IMR-90 (cell line): ENCODE data around the gene IP6K1. TPM values are rescaled to one million over a fixed set of nuclear protein-coding genes. Genes with fewer than 3 reads are reported as not detected.

Experiments
- ATAC-seq: fragments of 200-7000 bp; cut with Tn5 transposase; 2 replicates; pipeline ENCODE4 v1.9.1; 2020; ENCODE audit warnings: low read depth, mild to moderate bottlenecking, moderate library complexity
- BruUV-seq: library from RNA; stranded (reverse); fragments of 400-500 nt; replicated peaks from 2 replicates; lab custom pipeline; 2021; lab: Mats Ljungman, UMichigan
- CTCF ChIA-PET: fragments of 300-600 bp; formaldehyde crosslinking; extraction: SDS; loops from one replicate; lab custom pipeline; 2021; ENCODE audit warnings: antibody characterized with exemption; lab: Yijun Ruan, JAX
- POLR2A ChIA-PET: fragments of 300-600 bp; sonication (Branson Sonifier 250); formaldehyde crosslinking; loops from one replicate; lab custom pipeline; 2022; ENCODE audit warnings: antibody characterized with exemption; ENCODE audit not compliant: unreplicated experiment; lab: Charles Lee
- DNase-seq: peaks from one replicate; pipeline ENCODE4 v3.0.0; 2013
- H2AFZ ChIP-seq: replicated peaks from 2 replicates; pipeline ENCODE3; 2013; ENCODE audit warnings: low read length, mild to moderate bottlenecking; ENCODE audit not compliant: poor library complexity
- H2AK5ac ChIP-seq: 2 replicates; pipeline ENCODE4 v1.6.1; 2013; ENCODE audit warnings: low read depth, low read length, inconsistent platforms
- H2AK9ac ChIP-seq: replicated peaks from 2 replicates; pipeline ENCODE3; 2013; ENCODE audit warnings: mild to moderate bottlenecking, low read depth, low read length, moderate library complexity; ENCODE audit not compliant: poor library complexity
- H2BK120ac ChIP-seq: 2 replicates; pipeline ENCODE4 v1.6.1; 2013; ENCODE audit warnings: low read depth, low read length, inconsistent platforms
- H2BK15ac ChIP-seq: 3 replicates; pipeline ENCODE4 v1.6.1; 2013; ENCODE audit warnings: low read depth, low read length, inconsistent platforms
- H2BK20ac ChIP-seq: 2 replicates; pipeline ENCODE4 v1.6.1; 2013; ENCODE audit warnings: low read depth, mild to moderate bottlenecking, inconsistent platforms, low read length, moderate library complexity
- H2BK5ac ChIP-seq: 2 replicates; pipeline ENCODE4 v1.6.1; 2013; ENCODE audit warnings: mild to moderate bottlenecking, low read depth, low read length, inconsistent platforms; ENCODE audit not compliant: poor library complexity, severe bottlenecking
- H3K14ac ChIP-seq: replicated peaks from 2 replicates; pipeline ENCODE4 v1.6.1; 2013; ENCODE audit warnings: low read depth, low read length, inconsistent platforms
- H3K18ac ChIP-seq: 2 replicates; pipeline ENCODE4 v1.6.1; 2013; ENCODE audit warnings: low read depth, low read length, control low read depth
- H3K23ac ChIP-seq: 2 replicates; pipeline ENCODE4 v1.6.1; 2013; ENCODE audit warnings: low read depth, low read length, inconsistent platforms
- H3K27ac ChIP-seq: 2 replicates; pipeline ENCODE4 v1.5.1; 2013; ENCODE audit warnings: mild to moderate bottlenecking, control low read depth, low read length; ENCODE audit not compliant: insufficient read depth
- H3K27me3 ChIP-seq: 2 replicates; pipeline ENCODE4 v1.6.1; 2013; ENCODE audit warnings: low read length; ENCODE audit not compliant: control insufficient read depth, insufficient read depth
- H3K36me3 ChIP-seq: 2 replicates; pipeline ENCODE4 v1.6.1; 2013; ENCODE audit warnings: low read length, mixed read lengths; ENCODE audit not compliant: control insufficient read depth, insufficient read depth
- H3K4ac ChIP-seq: 2 replicates; pipeline ENCODE4 v1.6.1; 2013; ENCODE audit warnings: low read depth, low read length, inconsistent platforms
- H3K4me1 ChIP-seq: 2 replicates; pipeline ENCODE4 v1.6.1; 2013; ENCODE audit warnings: low read length, mixed read lengths; ENCODE audit not compliant: control insufficient read depth, insufficient read depth
- H3K4me2 ChIP-seq: 2 replicates; pipeline ENCODE4 v1.6.1; 2013; ENCODE audit warnings: low read depth, mild to moderate bottlenecking, control low read depth, low read length, moderate library complexity
- H3K4me3 ChIP-seq: 2 replicates; pipeline ENCODE4 v1.5.1; 2013; ENCODE audit warnings: low read depth, mild to moderate bottlenecking, control low read depth, low read length, moderate library complexity; ENCODE audit not compliant: insufficient read depth
- H3K56ac ChIP-seq: 2 replicates; pipeline ENCODE4 v1.6.1; 2013; ENCODE audit warnings: low read length, inconsistent platforms; ENCODE audit not compliant: insufficient read depth; ENCODE audit errors: extremely low read depth
- H3K79me1 ChIP-seq, 2 experiments: 2 replicates each; pipeline ENCODE4 v1.6.1; 2013; ENCODE audit warnings: low read length in 2 of 2, inconsistent platforms in 1 of 2, low read depth in 1 of 2
- H3K9ac ChIP-seq: 2 replicates; pipeline ENCODE4 v1.6.1; 2013; ENCODE audit warnings: low read depth, low read length, control low read depth
- H3K9me1 ChIP-seq: 2 replicates; pipeline ENCODE4 v1.6.1; 2013; ENCODE audit warnings: low read length, inconsistent platforms; ENCODE audit not compliant: insufficient read depth
- H3K9me3 ChIP-seq: 2 replicates; pipeline ENCODE4 v1.6.1; 2013; ENCODE audit warnings: low read length; ENCODE audit not compliant: control insufficient read depth, insufficient read depth
- H4K20me1 ChIP-seq: 2 replicates; pipeline ENCODE4 v1.6.1; 2013; ENCODE audit warnings: low read length, inconsistent platforms; ENCODE audit not compliant: insufficient read depth
- H4K5ac ChIP-seq: 2 replicates; pipeline ENCODE4 v1.6.1; 2013; ENCODE audit warnings: mild to moderate bottlenecking, low read depth, low read length, control low read depth
- H4K8ac ChIP-seq, 2 experiments: 2 replicates each; pipeline ENCODE4 v1.6.1; 2013; ENCODE audit warnings: low read depth in 2 of 2, low read length in 2 of 2, control low read depth in 1 of 2, inconsistent platforms in 1 of 2
- H4K91ac ChIP-seq: 2 replicates; pipeline ENCODE4 v1.6.1; 2013; ENCODE audit warnings: low read depth, low read length, inconsistent platforms; ENCODE audit not compliant: insufficient read depth
- BHLHE40 ChIP-seq: fragments of 150-350 bp; IDR thresholded peaks from 2 replicates; pipeline ENCODE4 v1.6.1; 2016; ENCODE audit warnings: mild to moderate bottlenecking, low read depth, low read length
- CHD1 ChIP-seq: IDR thresholded peaks from 2 replicates; pipeline ENCODE4 v1.6.1; 2012; ENCODE audit warnings: low read depth, low read length, improper control_type of control experiment
- ELK1 ChIP-seq: fragments of 150-350 bp; IDR thresholded peaks from 2 replicates; pipeline ENCODE4 v1.6.1; 2016; ENCODE audit warnings: low read depth, mild to moderate bottlenecking, low read length, moderate library complexity, borderline replicate concordance
- NFE2L2 ChIP-seq: fragments of 150-350 bp; IDR thresholded peaks from 2 replicates; pipeline ENCODE4 v1.6.1; 2016; ENCODE audit warnings: low read depth, mild to moderate bottlenecking, low read length
- POLR2A ChIP-seq: IDR thresholded peaks from 2 replicates; pipeline ENCODE4 v1.6.1; 2012; ENCODE audit warnings: mild to moderate bottlenecking, low read depth, low read length
- RAD21 ChIP-seq: IDR thresholded peaks from 2 replicates; pipeline ENCODE4 v1.6.1; 2012; ENCODE audit warnings: low read length, improper control_type of control experiment
- SMC3 ChIP-seq: fragments of 150-350 bp; IDR thresholded peaks from 2 replicates; pipeline ENCODE4 v1.6.1; 2016; ENCODE audit warnings: low read depth, mild to moderate bottlenecking, antibody characterized with exemption, low read length, moderate library complexity
- WGBS, 2 experiments: methylation state at CpG; one replicate each; pipeline versions ENCODE4 v1.1.5 to v1.1.7; 2013; ENCODE audit warnings: missing lambda C conversion rate in 2 of 2; ENCODE audit not compliant: insufficient read length in 1 of 2; ENCODE audit errors: extremely low coverage in 2 of 2; 5-methylcytosine and 5-hydroxymethylcytosine counted together
- dilution Hi-C: fragments of 300-500 bp; cut with HindIII; formaldehyde crosslinking; loops from one replicate; pipeline ENCODE4 v1.14.3; 2018; ENCODE audit warnings: low sequenced_read_pairs; ENCODE audit not compliant: unreplicated experiment
- in situ Hi-C: fragments of 300-500 bp; cut with MboI; formaldehyde crosslinking; loops from 3 replicates; pipeline ENCODE4 v1.14.3; 2019; ENCODE audit warnings: low sequenced_read_pairs, inconsistent platforms, mixed read lengths
- intact Hi-C: fragments of 100-400 bp; cut with micrococcal nuclease; formaldehyde crosslinking; loops from 2 replicates; pipeline ENCODE4 v1.10.0; 2022
- polyA plus RNA-seq, 3 experiments: library from polyadenylated mRNA; depleted of rRNA; stranded (reverse); fragments of >200 nt; gene quantifications; 2 replicates each; pipeline ENCODE4 v1.2.3, GENCODE V29; 2012; ENCODE audit warnings: low replicate concordance in 1 of 3
- total RNA-seq: library from RNA; depleted of rRNA; stranded (reverse); fragments of >200 nt; gene quantifications from 2 replicates; pipeline ENCODE4 v1.2.3, GENCODE V29; 2012

The IP6K1 gene
- total and polyA plus RNA-seq, 2 of the 4 experiments (the other 2 are of a cell fraction), result 28.3 to 28.7 TPM

GRCh38 chr3:49724586-49724985, 61.8 kb downstream of the IP6K1 start:
- H3K14ac ChIP-seq, result peak overlapping the region; percentile 78
- dilution Hi-C loops, result no loop called here
- H3K4me2 ChIP-seq, result peak overlapping the region; percentile 82
- no peaks in the 10 kb centered on the region for H3K9me3 ChIP-seq
- peak overlapping the region; percentile 67; the same call in 1 of the 2 replicates for H3K4me3 ChIP-seq
- no peak overlapping the region for H2BK20ac ChIP-seq
- H3K4ac ChIP-seq, result peak overlapping the region; percentile 87
- peaks cover 11% of the 10 kb centered on the region for H3K4me1 ChIP-seq
- in situ Hi-C loops, result no loop called here
- peak overlapping the region; percentile 88 for H3K27ac ChIP-seq
- no peak overlapping the region for H2BK120ac ChIP-seq
- peak overlapping the region; percentile 100 for H2AK9ac ChIP-seq
- no peak overlapping the region for H2BK15ac ChIP-seq
- peak overlapping the region; percentile 71; the same call in 1 of the 2 replicates for H3K23ac ChIP-seq
- ATAC-seq (no peak), DNase-seq (peak; percentile 12)
- BruUV-seq, result no TSS peak
- H3K56ac ChIP-seq, result peak overlapping the region; percentile 82
- peak overlapping the region; percentile 98 for H2AK5ac ChIP-seq
- POLR2A ChIA-PET, result no interaction called here
- peaks cover 45% of the 10 kb centered on the region for H3K36me3 ChIP-seq
- H3K18ac ChIP-seq, result no peak overlapping the region
- no peak for TF ChIP-seq RAD21
- no peak for TF ChIP-seq CHD1
- no peak for TF ChIP-seq POLR2A
- no peak for TF ChIP-seq ELK1
- TF ChIP-seq SMC3, result no peak
- no peak for TF ChIP-seq NFE2L2
- TF ChIP-seq BHLHE40, result 0 out of 2 replicates have a peak, but pooled peaks have one; percentile 16
- H4K91ac ChIP-seq, result peak overlapping the region; percentile 93
- intact Hi-C loops, result no loop called here
- H4K5ac ChIP-seq, result peak overlapping the region; percentile 67
- peak overlapping the region; percentile 95 to 96 for H4K8ac ChIP-seq
- peak overlapping the region; percentile 82 for H2BK5ac ChIP-seq
- peak overlapping the region; percentile 77 for H2AFZ ChIP-seq
- H3K27me3 ChIP-seq, result no peaks in the 10 kb centered on the region
- CTCF ChIA-PET, result no interaction called here
- H3K79me1 ChIP-seq, result peaks cover 15 to 40% of the 10 kb centered on the region in 2 experiments; a peak in 3 of 4 replicates
- peak overlapping the region; percentile 90 for H3K9ac ChIP-seq
- H3K9me1 ChIP-seq, result peaks cover 5% of the 10 kb centered on the region; the same call in 1 of the 2 replicates
- WGBS, 2 experiments, result 60% methylated on average over 4 of the region's 6 CpGs; no CpG with 5 or more reads in 1 of the 2 experiments
- peaks cover 23% of the 10 kb centered on the region for H4K20me1 ChIP-seq
